Activated CD4-positive, alpha-beta T cell treated with anti-CD3 and anti-CD28 coated beads, Interleukin-2, amount 10 ng/mL, durations not matched to agents 24 days and 14 days (primary cell): ENCODE data around the gene TBL1XR1. TPM values are rescaled to one million over a fixed set of nuclear protein-coding genes. Genes with fewer than 3 reads are reported as not detected.

Source experiments
- DNase-seq: peaks from one replicate; pipeline ENCODE4 v3.0.0; 2022
- H3K27ac Mint-ChIP-seq: one replicate; pipeline ENCODE4 v1.8.0; 2022; ENCODE audit warnings: mild to moderate bottlenecking, mixed read lengths
- H3K27me3 Mint-ChIP-seq: one replicate; pipeline ENCODE4 v1.8.0; 2022; ENCODE audit warnings: mixed read lengths
- H3K36me3 Mint-ChIP-seq: one replicate; pipeline ENCODE4 v1.8.0; 2022; ENCODE audit warnings: low read depth, mild to moderate bottlenecking, mixed read lengths
- H3K4me1 Mint-ChIP-seq: one replicate; pipeline ENCODE4 v1.8.0; 2021; ENCODE audit warnings: mixed read lengths
- H3K4me3 Mint-ChIP-seq: one replicate; pipeline ENCODE4 v1.8.0; 2022; ENCODE audit warnings: mild to moderate bottlenecking, moderate library complexity, mixed read lengths
- H3K9me3 Mint-ChIP-seq: one replicate; pipeline ENCODE4 v1.8.0; 2021; ENCODE audit warnings: mixed read lengths
- intact Hi-C: fragments of 100-400 bp; cut with micrococcal nuclease; formaldehyde crosslinking; loops from one replicate; pipeline ENCODE4 v1.15.1; 2023
- total RNA-seq: library from RNA; stranded (reverse); gene quantifications from 2 replicates; pipeline ENCODE4 v1.2.3, GENCODE V29; 2022

Gene TBL1XR1
- 160 and 178 TPM in 2 replicates for total RNA-seq

DNA sequence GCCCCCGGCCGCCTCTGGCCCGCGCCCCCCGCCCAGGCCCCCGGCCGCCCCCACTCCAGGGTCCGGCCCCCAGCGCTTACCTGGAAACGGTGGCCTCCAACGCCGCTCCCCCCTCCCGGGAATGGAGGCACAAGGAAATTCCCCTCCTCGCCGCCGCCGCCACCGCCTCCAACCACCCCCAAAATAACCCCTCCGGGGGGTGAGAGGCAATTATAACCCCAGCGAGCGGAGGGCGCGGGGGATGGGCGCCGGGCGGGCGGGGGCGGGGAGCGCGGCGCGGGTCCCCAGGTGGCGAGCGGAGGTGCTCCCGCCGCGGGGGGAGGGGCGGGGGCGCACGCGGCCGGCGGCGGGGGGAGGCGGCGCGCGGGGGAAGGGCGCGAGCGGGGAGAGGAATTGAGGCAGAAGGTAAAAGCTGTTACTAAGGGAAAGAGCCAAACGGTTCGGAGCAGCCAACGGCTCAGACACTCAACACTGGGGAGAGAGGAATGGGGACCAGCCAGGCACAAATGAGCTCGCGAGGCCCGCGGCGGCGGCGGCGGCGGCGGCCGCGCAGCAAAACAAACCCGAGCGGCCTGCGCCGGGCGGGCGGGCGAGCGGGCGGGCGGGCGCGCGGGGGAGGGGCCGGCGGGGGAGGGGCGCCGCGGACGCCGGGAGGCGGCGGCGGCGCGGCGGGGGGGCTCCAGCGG is at the start of gene TBL1XR1:
TSS of gene TBL1XR1 (minus strand) at position 442 of the 686 bp plus-strand sequence. CDS start 132,505 bp downstream, outside the sequence.
- Mint-ChIP-seq H3K9me3 (no peaks in the 10 kb centered on the region), H3K36me3 (peaks cover 27% of the 10 kb centered on the region), H3K4me3 (peak within 1 kb of the TSS; percentile 88), H3K27me3 (no peaks in the 10 kb centered on the region), H3K27ac (peak within 1 kb of the TSS; percentile 98), H3K4me1 (peaks cover 52% of the 10 kb centered on the region)
- intact Hi-C loops, result loop anchor here (1.0 to 10.0 kb wide), 4 partner anchors 140 to 478 kb away; no protein-coding TSS in a partner anchor
- peak; percentile 96 for DNase-seq

DNA sequence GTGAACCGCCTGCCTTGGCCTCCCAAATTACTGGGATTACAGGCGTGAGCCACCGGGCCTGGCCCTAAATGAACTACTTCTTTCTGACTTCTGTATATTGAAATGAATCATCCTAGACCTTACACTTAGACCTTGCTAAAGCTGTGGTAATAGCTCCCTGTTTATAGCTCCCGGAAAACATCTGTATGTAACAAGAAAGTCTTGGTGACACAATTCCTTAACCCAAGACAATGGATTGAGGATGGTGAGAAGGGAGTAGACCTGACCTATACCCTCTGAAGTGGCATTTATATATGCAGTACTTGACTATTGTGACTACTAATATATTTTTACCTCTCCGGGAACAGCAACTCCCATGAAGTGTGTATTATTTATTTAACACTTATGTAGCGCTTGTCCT is 48.0 kb upstream of the TBL1XR1 start:
- no peak overlapping the region for H3K4me3 Mint-ChIP-seq
- H3K27ac Mint-ChIP-seq, result no peak overlapping the region
- peaks cover 3% of the 10 kb centered on the region for H3K27me3 Mint-ChIP-seq
- H3K4me1 Mint-ChIP-seq, result no peaks in the 10 kb centered on the region
- H3K9me3 Mint-ChIP-seq, result peaks cover 13% of the 10 kb centered on the region
- DNase-seq, result no peak
- intact Hi-C loops, result no loop called here
- H3K36me3 Mint-ChIP-seq, result peaks cover 4% of the 10 kb centered on the region

GRCh38 chr3:177244606-177245005 is 47.3 kb upstream of the TBL1XR1 start:
- H3K4me3 Mint-ChIP-seq, result no peak overlapping the region
- no peak overlapping the region for H3K27ac Mint-ChIP-seq

DNA sequence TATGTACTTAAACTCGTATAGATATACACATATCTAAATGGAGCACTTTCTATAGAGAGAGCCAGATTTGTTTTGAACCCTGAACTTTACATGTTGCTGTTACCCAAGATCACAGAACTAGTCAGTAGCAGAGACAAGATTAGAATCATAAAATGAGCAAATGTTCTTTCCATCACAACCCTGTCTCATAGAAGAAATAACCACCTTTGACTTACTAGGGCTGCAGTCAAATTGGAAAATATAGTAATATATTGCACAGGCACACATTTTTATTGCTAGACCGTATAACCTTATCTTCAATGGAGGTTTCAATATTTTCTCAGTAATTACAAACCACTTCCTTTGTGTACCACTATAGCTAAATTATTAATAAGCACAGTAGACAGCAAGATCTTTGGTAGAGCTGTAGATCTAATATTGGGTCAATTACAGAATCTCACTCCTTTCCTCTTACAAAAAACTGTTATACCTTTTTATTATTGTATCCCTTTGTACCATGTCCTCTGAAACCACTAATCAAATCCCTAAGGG is 41.5 kb upstream of the TBL1XR1 start:
- intact Hi-C loops, result no loop called here

More at GRCh38 chr3:177244606-177245005, 47.3 kb upstream of the TBL1XR1 start:
- intact Hi-C loops, result no loop called here
- peaks cover 13% of the 10 kb centered on the region for H3K9me3 Mint-ChIP-seq
- peaks cover 4% of the 10 kb centered on the region for H3K36me3 Mint-ChIP-seq
- no peak for DNase-seq
- no peaks in the 10 kb centered on the region for H3K27me3 Mint-ChIP-seq
- no peaks in the 10 kb centered on the region for H3K4me1 Mint-ChIP-seq

DNA sequence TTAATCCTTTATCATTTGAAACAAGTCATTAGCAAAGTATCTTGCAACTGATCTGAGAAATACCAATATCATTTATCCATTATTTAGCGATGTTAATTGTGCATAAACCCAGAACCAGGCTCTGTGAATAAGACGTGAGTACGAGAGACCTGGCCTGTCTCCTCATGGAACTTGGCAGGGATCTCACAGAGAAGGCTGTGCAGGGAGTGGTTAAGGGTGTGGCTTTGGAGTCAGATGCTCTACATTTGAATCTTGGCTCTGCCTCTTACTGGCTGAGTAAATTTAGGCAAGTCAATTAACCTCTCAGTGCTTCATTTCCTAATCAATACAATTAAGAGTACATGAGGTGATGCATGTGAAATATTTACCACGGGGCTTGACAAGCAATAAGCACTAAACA is 39.9 kb upstream of the TBL1XR1 start:
- Mint-ChIP-seq H3K36me3 (no peaks in the 10 kb centered on the region), H3K4me1 (peaks cover 3% of the 10 kb centered on the region)
- intact Hi-C loops, result no loop called here

More for the DNA sequence above, 41.5 kb upstream of the TBL1XR1 start:
- Mint-ChIP-seq H3K27ac (no peak overlapping the region), H3K36me3 (no peaks in the 10 kb centered on the region), H3K4me1 (peaks cover 3% of the 10 kb centered on the region), H3K4me3 (no peak overlapping the region), H3K9me3 (peaks cover 9% of the 10 kb centered on the region), H3K27me3 (no peaks in the 10 kb centered on the region)
- no peak for DNase-seq

GRCh38 chr3:177236704-177237103 is 39.4 kb upstream of the TBL1XR1 start:
- H3K4me3 Mint-ChIP-seq, result no peak overlapping the region
- intact Hi-C loops, result loop anchor here (1.0 kb wide), 1 partner anchor 35 kb away; no protein-coding TSS in a partner anchor
- no peak overlapping the region for H3K27ac Mint-ChIP-seq

More for the DNA sequence above, 39.9 kb upstream of the TBL1XR1 start:
- DNase-seq, result no peak
- Mint-ChIP-seq H3K9me3 (peaks cover 3% of the 10 kb centered on the region), H3K4me3 (no peak overlapping the region), H3K27ac (no peak overlapping the region), H3K27me3 (no peaks in the 10 kb centered on the region)

DNA sequence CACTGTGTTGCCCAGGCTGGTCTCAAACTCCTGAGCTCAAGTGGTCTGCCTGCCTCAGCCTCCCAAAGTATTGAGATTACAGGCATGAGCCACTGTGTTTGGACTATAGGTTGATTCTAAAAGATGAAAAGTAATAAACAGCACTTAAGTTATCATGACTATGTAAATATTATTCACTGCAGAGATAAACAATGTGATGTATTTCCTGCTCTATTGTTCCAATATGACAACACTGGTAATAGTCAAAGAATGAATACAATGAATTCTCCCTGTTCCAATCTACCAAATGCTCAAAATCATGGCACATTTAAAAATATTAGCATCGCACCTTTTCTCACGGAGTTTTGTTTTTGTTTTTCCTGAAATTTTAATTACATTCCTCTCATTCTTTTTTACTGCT is 36.8 kb upstream of the TBL1XR1 start:
- peaks cover 7% of the 10 kb centered on the region for H3K9me3 Mint-ChIP-seq
- intact Hi-C loops, result no loop called here
- H3K27ac Mint-ChIP-seq, result no peak overlapping the region
- no peaks in the 10 kb centered on the region for H3K27me3 Mint-ChIP-seq
- H3K36me3 Mint-ChIP-seq, result peaks cover 2% of the 10 kb centered on the region
- no peak overlapping the region for H3K4me3 Mint-ChIP-seq
- DNase-seq, result no peak
- H3K4me1 Mint-ChIP-seq, result peaks cover 3% of the 10 kb centered on the region

More at GRCh38 chr3:177236704-177237103, 39.4 kb upstream of the TBL1XR1 start:
- H3K4me1 Mint-ChIP-seq, result peaks cover 3% of the 10 kb centered on the region
- H3K9me3 Mint-ChIP-seq, result peaks cover 3% of the 10 kb centered on the region
- DNase-seq, result no peak
- no peaks in the 10 kb centered on the region for H3K27me3 Mint-ChIP-seq
- no peaks in the 10 kb centered on the region for H3K36me3 Mint-ChIP-seq

GRCh38 chr3:177231242-177231641 is 34.0 kb upstream of the TBL1XR1 start:
- peaks cover 4% of the 10 kb centered on the region for H3K9me3 Mint-ChIP-seq
- H3K36me3 Mint-ChIP-seq, result peaks cover 2% of the 10 kb centered on the region
- DNase-seq, result no peak
- no peaks in the 10 kb centered on the region for H3K27me3 Mint-ChIP-seq
- no peak overlapping the region for H3K27ac Mint-ChIP-seq
- intact Hi-C loops, result no loop called here
- H3K4me3 Mint-ChIP-seq, result no peak overlapping the region
- no peaks in the 10 kb centered on the region for H3K4me1 Mint-ChIP-seq

DNA sequence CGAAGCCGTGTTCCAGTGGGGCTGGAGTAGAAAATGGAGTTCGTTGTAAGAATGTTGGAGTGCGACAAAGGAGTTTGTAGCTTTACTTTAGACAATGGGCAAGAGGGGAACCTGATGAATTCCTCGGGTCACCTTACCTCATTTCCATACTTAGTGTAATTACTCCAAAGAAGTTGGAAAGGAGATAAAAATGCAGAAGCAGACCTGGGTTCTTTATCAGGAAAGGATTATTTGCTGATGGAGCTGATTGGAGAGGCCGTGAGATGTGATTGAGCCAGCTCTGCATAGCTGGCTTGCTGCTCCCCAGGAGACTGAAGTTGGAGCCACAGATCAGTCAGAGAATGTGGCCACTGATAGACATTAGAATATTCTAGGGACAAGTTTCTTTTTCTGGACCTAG is 33.4 kb upstream of the TBL1XR1 start:
- no peak for DNase-seq
- H3K4me1 Mint-ChIP-seq, result no peaks in the 10 kb centered on the region
- H3K27me3 Mint-ChIP-seq, result no peaks in the 10 kb centered on the region
- H3K27ac Mint-ChIP-seq, result no peak overlapping the region
- H3K36me3 Mint-ChIP-seq, result peaks cover 2% of the 10 kb centered on the region
- H3K4me3 Mint-ChIP-seq, result no peak overlapping the region
- intact Hi-C loops, result no loop called here
- peaks cover 4% of the 10 kb centered on the region for H3K9me3 Mint-ChIP-seq

DNA sequence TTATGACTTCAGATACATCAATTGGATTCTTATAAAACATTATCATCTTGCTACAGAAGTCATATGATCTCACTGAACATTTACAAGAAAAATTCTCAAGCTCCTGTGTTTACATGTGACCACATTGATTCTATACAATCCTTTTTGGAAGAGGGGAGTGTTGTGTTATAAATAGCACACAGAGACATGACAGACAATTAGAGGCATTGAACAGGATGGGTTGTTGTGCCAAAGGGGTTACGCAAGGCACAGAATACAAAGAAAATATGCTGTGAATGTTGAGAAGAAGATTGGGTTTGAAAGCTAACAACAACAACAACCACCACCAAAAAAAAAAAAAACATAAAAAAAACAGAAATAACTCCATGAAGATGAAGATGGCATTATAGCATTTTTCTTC is 32.5 kb upstream of the TBL1XR1 start:
- intact Hi-C loops, result no loop called here

GRCh38 chr3:177228601-177229190 is 31.4 kb upstream of the TBL1XR1 start:
- peaks cover 2% of the 10 kb centered on the region for H3K36me3 Mint-ChIP-seq

More for the DNA sequence above, 32.5 kb upstream of the TBL1XR1 start:
- peaks cover 4% of the 10 kb centered on the region for H3K9me3 Mint-ChIP-seq
- DNase-seq, result no peak
- H3K4me3 Mint-ChIP-seq, result no peak overlapping the region
- peaks cover under 1% of the 10 kb centered on the region for H3K4me1 Mint-ChIP-seq
- H3K36me3 Mint-ChIP-seq, result peaks cover 2% of the 10 kb centered on the region
- no peaks in the 10 kb centered on the region for H3K27me3 Mint-ChIP-seq
- H3K27ac Mint-ChIP-seq, result no peak overlapping the region

DNA sequence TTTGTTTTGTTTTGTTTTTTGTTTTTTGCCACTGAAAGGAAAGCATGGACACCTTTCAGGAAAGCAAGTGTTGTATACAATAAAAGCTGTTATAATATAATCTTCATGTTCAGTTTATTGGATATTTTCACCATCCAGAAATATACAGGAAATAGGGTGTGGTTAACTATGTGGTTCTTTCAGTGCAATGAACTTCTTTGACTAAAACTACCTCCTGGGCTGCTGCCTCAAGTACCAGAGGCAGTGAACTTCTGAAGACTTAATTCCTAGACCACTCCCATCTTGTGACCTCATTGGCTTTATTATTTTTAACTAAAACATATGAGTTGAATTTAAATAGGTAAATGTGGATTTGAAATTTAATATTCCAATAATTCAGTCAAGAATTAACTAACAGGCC is 27.1 kb upstream of the TBL1XR1 start:
- no peak overlapping the region for H3K4me3 Mint-ChIP-seq
- no peak for DNase-seq
- no peak overlapping the region for H3K27ac Mint-ChIP-seq
- H3K4me1 Mint-ChIP-seq, result peaks cover 23% of the 10 kb centered on the region
- H3K36me3 Mint-ChIP-seq, result peaks cover 5% of the 10 kb centered on the region
- H3K27me3 Mint-ChIP-seq, result no peaks in the 10 kb centered on the region
- peaks cover 14% of the 10 kb centered on the region for H3K9me3 Mint-ChIP-seq
- intact Hi-C loops, result no loop called here

More at GRCh38 chr3:177228601-177229190, 31.4 kb upstream of the TBL1XR1 start:
- Mint-ChIP-seq H3K27ac (no peak overlapping the region), H3K27me3 (no peaks in the 10 kb centered on the region), H3K4me1 (peaks cover 6% of the 10 kb centered on the region), H3K4me3 (no peak overlapping the region), H3K9me3 (peaks cover 4% of the 10 kb centered on the region)
- no peak for DNase-seq
- intact Hi-C loops, result no loop called here

- no peak overlapping the region for H3K4me3 Mint-ChIP-seq
- DNase-seq, result no peak
- peaks cover 11% of the 10 kb centered on the region for H3K9me3 Mint-ChIP-seq
- peaks cover 23% of the 10 kb centered on the region for H3K4me1 Mint-ChIP-seq
- no peaks in the 10 kb centered on the region for H3K27me3 Mint-ChIP-seq
- intact Hi-C loops, result no loop called here
- peaks cover 3% of the 10 kb centered on the region for H3K36me3 Mint-ChIP-seq
- H3K27ac Mint-ChIP-seq, result no peak overlapping the region
Measured at GRCh38 chr3:177221744-177222143, 24.5 kb upstream of the TBL1XR1 start.
